Stimulated activated CD4-positive, alpha-beta T cell treated with anti-CD3 and anti-CD28 coated beads, Interleukin-2, amount 100 ng/mL, for 24 hours (primary cell): ENCODE results near the gene SOCS1.
"Not testable (repeated sequence)": the region's sequence is repeated elsewhere in the genome, so short reads cannot be mapped to it uniquely, and the experiment has no call there.

ENCODE experiments used
- DNase-seq, 2 donors: peaks; one replicate each; pipeline ENCODE4 v3.0.0-alpha.2; 2020

Gene SOCS1

DNA sequence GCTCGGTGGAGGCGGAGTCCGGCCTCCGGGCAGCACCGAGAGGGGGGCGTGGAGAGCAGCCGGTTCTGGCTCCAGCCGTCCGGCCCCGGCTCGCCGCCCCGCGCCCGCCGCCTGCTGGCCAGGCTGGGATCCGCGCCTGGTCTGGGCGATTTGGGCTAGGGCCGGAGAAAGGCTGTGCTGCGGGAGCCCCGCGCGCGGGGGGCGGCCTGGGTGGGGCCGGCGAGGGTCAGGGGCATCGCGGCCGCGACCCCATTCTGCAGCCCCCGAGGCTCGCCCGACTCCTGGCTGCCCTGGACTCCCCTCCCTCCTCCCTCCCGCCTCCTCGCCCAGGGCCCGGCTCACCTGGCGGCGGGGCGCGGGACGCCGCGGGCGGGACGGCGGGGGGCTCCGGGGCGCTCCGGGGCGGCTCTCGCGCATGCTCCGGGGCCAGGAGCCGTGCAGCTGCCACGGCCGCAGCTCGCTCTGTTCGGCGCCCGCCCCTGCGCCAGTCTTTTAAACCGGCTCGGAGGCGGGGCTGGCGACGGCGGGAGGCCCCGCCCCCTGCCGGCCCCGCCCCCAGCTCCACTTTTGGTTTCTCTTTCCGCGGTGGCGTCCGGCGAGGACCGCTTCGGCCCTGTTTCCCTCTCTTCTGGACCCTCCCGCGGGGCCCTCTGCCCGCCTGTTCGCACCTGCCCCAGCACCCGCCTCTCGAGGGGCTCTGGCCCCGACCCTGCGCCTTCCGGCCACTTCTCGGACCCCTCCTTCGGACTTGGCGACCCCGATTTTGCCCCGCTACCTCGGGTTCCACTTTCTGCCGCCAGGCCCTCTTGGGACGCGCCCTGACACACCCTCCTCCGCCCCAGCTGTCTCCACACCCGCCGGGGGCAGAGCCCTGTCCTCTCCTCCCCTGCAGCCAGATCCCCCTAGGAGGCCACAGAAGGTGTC lies at the start of gene SOCS1:
Gene SOCS1 (minus strand): TSS at position 468 of the 924 bp plus-strand sequence. CDS start 726 bp downstream, outside the sequence.
- peak; percentile 88 to 90 for DNase-seq

DNA sequence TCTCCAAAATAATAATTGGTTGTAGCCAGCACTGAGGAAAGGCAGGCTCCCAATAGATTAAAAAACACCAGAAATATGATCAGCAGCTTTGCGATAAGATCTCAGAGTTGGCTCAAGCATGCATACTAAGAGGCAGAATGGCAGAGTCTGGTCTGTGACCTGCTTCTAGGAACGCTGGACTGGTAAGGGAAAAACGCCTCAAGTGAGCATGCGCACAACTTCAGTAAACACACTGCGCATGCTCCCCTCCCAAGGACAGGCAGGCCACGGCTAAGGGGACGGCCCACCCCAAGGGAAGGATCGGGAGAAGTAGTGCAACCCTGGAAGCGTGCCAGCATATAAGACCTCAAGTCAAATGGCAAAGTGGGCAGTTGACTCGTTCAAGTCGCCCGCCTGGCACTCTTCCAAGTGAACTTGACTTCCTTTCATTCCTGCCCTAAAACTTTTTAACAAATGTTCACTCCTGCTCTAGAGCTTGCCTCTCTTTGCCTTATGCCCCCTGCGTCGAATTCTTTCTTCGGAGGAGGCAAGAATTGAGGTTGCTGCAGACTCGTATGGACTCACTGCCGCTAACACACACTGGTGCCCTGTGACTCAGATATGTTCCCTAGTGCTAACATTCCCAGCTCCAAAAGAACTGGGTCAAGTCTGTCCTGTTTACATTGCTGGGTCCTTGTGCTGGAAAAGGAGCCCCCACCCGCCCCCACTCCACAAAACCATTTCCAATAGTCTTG lies 47.6 kb upstream of the SOCS1 start:
- DNase-seq, result no peak

- no peak for DNase-seq
Measured at GRCh38 chr16:11302977-11303376, 47.0 kb upstream of the SOCS1 start.

GRCh38 chr16:11301645-11302501 lies 45.9 kb upstream of the SOCS1 start:
- DNase-seq, result no peak

DNA sequence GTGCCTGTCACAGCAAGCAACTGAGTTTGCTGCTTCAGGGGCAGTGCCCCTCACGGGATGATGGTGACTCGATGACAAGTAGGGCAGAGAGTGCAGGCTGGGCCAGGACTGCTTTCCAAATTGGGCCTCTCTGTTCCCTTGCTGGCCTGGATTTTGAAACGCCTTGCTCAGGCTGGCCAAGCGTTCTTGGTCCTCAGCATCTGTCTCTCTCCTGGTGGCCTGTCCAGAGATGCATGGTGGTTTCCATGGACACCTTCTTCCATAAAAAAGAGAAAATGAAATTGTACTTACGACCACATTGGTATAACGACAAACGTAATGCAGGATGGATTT lies 44.5 kb upstream of the SOCS1 start:
- DNase-seq, result no peak

DNA sequence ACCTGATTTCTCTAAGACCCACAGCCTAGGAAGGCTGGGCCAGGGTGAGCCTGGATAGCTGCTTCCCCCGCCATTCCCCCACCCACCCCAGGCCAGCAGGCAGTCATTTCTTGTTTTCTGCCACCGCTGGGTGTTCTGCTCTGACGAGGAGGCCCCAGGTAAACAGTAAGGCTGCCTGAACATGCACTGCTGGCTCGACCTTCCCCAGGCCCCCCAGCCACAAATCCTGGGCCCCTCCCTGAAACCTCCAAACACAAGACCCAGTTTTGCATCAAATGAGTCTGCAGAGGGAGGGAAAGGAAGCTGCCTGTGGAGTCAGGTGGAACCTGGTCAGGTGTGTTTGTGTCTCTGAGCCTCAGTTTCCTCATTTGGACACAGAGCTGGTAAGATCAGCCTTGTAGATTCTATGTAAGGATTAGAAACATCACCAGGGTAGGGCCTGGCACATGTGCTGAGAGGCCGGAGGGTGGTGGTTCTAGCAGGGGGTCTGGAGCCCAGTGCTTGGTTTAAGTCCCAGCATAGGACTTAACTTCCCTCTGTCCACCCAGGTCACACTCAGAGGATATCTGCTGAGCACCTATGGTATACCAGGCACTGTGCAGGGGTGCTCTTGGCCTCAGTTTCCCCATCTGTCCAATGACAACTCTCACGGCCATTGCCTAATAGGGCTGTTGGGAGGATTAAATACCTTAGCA lies 44.0 kb upstream of the SOCS1 start:
- no peak for DNase-seq

- DNase-seq, result not testable (repeated sequence)
Measured at GRCh38 chr16:11298950-11299547, 43.0 kb upstream of the SOCS1 start.

DNA sequence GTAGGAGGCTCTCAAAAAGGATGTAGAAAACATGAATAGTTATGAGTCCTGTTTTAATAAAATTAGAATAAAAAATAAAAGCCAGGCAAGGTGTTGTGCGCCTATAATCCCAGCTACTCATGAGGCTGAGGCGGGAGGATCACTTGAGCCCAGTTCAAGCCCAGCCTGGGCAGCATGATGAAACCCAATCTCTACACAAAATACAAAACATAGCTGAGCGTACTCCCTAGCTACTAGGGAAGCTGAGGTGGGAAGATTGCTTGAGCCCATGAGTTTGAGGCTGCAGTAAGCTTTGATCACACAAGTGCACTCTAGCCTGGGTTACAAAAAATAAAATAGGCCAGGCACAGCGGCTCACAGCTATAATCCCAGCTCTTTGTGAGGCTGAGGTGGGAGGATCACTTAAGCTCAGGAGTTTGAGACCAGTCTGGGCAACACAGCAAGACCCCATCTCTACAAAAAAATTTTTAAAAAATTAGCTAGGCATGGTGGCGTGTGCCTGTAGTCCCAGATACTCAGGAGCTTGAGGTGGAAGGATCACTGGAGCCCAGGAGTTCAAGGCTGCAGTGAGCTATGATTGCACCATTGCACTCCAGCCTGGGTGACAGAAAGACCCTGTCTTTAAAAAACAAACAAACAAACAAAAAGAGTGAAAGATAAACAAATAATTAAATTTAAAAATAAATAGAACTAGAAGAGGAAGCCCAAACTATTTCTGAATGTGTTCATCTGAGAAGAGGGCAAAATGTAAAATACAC lies 42.3 kb upstream of the SOCS1 start:
- no peak for DNase-seq

DNA sequence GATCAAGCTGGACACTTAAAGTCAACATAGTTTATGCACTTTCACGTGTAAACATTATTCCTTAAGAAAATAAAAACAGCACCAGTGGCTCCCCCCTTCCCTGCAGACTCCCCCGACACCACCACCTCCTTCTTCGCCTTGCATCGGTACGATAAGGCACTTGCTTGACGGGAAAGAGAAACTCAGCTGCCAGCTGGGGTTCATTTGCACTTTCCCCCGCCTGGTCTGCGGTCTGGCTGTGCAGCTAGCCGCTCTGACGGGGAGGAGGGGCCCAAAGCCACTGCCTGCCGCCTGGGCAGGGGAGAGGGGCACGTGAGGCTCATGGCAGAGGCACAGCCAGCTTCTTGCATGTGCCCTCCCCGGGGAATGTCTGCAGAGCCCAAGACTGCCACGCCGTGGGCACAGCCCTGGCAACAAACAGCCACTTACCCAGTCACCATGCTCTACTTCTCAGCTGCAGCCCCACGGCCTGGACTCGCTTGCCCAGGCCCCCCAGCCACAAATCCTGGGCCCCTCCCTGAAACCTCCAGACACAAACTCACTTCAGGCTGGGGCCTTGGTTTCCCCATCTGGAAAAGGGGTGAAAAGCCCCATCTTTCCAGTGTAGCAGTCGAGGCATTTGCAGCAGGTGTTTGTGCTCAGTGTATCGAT lies 41.6 kb upstream of the SOCS1 start:
- DNase-seq, result peak; percentile 59 to 68

GRCh38 chr16:11296706-11297491 lies 40.9 kb upstream of the SOCS1 start:
- no peak for DNase-seq

DNA sequence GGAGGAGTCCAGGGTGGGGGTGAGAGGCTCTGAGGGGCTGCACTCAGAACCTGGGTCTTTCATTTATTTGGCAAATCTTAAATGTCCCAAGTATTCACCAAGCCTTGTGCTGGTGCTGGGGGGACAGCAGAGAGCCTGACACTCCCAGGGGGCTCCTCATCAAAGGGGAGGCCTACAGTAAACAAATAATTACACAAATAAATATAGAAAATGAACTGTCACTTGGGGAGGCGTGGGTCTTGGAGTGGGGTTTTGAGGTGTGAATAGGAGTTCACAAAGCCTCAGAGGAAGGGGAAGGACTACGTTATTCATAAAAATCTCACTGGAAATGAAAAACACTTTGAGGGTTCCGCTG lies 40.3 kb upstream of the SOCS1 start:
- DNase-seq, result no peak

DNA sequence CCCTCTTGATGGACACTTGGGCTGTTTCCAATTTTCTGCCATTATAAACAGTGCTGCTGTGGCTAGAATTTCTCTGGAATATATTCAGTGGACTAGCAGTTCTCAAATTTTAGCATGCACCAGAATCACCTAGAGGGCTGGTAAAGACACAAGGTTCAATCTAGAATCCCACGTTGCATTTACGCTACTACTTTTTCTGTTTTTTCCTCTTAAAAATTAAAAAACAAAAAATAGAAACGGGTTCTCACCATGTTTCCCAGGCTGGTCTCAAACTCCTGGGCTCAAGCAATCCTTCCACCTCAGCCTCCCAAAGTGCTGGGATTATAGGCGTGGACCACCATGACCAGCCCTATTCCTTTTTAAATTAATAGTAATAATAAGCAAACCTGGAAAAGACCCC lies 39.7 kb upstream of the SOCS1 start:
- no peak for DNase-seq

DNA sequence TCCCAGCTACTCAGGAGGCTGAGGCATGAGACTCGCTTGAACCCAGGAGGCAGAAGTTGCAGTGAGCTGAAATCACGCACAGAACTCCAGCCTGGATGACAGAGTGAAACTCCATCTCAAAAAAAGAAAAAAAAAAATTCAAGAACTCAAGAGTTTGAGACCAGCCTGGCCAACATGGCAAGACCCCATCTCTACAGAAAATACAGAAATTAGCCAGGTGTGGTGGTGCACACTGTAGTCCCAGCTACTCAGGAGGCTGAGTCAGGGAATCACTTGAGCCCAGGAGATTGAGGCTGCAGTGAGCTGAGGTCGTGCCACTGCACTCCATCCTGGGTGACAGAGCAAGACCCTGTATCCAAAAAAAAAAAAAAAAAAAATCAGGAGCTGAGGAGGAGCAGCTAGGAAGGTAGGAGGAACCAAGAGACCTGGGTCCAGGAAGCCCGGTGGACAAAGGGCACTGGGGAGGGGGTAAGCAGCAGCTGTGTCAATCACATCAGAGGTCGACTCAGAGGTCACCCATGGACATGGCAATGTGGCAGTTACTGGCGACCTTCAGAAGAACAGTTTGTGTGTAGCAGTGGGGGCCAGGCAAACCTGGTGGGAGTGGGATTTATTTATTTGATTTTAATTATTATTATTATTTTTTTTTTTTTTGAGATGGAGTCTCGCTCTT lies 36.2 kb upstream of the SOCS1 start:
- no peak for DNase-seq

DNA sequence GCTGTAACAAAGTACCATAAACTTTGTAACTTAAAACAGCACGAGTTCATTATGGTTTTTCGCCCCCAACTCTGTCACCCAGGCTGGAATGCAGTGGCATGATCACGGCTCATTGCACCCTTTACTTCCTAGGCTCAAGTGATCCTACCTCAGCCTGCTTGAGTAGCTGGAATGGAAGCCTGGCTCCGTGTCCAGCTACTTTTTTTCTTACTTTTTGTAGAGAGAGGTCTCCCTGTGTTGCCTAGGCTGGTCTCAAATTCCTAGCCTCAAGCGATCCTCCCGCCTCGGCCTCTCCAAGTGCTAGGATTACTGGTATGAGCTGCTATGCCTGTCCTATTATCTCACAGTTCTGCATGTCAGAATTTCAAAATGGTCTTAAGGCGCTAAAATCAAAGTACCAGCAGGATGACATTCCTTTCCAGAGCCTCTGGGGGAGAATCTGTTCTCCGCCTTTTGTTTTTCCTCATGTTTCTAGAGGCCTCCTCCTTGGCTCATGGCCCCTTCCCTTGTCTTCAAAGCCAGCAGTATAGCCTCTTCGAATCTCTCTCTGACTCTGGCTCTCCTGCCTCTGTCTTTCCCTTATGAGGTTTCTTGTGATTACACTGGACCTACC lies 35.2 kb upstream of the SOCS1 start:
- DNase-seq, result no peak

DNA sequence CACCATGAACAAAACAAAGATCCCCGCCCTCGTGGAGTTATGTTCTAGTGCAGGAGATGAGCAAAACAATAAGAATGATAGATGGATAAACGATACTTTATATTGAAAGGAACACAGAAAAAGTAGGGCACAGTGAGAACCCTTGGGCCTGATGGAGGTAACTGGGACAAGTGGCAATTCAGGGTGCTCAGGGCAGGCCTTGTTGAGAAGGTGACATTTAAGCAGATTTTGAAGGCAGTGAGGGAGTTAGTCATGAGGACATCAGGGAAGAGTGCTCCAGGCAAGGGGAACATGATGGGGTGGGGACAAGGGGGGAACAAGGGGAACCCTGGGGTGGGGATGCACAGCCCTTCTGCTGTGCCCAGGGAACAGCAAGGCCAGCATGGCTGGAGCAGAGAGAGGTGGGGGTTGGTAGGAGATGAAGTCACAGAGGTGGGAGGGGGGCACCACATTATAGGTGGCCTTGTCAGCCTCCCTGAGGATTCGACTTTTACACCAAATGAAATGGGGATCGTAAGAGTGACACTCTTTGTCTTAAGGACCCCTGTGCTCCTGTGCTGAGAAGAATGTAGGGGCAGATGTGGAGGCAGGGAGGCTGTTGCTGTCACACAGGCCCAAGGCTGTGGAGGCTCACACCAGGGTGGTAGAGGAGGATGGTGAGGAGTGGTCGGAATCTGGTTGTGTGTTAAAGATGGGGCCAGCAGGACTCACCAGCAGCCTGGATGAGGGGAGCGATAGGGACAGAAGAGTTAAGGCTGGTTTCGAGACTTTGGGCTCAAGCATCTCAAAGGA lies 34.3 kb upstream of the SOCS1 start:
- DNase-seq, result no peak

GRCh38 chr16:11289696-11290095 lies 33.7 kb upstream of the SOCS1 start:
- DNase-seq, result not testable (repeated sequence)

DNA sequence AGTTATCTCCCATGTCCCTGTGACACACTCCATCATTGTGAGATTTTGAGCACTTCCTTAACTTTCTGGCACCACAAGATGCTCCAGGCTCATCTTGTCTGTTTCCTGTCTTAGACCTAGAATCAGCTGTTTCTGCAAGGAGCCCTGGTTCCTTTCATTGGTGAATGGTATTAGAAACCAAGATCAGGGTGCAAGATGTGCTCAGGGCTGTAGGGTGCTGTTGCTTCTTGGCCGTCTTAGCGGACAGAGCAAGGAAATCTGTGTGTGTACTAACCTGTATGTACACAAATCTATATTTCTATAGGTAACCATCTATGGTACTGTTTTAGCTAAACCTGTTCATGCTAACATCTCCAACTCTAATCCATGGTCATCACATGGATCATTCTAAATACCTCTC lies 33.2 kb upstream of the SOCS1 start:
- DNase-seq, result no peak

GRCh38 chr16:11285842-11286241 lies 29.8 kb upstream of the SOCS1 start:
- no peak for DNase-seq
